GM21381 (cell line): ENCODE results near the gene SP2.
"Not testable (repeated sequence)": the region's sequence is repeated elsewhere in the genome, so short reads cannot be mapped to it uniquely, and the experiment has no call there.

Experiments used
- ATAC-seq: cut with Tn5 transposase; IDR thresholded peaks from one replicate; pipeline ENCODE4 v1.9.1; 2021; ENCODE audit warnings: mild to moderate bottlenecking, moderate library complexity; ENCODE audit not compliant: unreplicated experiment

Gene SP2

DNA sequence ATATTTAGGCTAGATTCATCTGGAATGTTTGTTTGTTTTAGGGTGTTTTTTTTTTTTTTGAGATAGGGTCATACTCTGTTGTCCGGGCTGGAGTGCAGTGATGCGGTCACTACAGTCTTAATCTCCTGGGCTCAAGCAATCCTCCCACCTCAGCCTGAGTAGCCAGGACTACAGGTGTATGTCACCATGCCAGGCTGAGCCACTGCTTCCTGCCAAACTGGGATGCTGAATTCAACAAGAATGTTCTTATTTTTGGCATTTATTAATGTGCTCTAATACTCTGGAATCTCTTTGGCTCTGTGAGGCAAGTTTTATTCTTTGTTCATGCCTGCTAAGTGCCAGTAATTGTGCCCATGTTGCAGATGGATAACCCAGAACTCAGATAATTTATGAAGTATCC is 21.5 kb downstream of the SP2 start:
- ATAC-seq, result no peak

DNA sequence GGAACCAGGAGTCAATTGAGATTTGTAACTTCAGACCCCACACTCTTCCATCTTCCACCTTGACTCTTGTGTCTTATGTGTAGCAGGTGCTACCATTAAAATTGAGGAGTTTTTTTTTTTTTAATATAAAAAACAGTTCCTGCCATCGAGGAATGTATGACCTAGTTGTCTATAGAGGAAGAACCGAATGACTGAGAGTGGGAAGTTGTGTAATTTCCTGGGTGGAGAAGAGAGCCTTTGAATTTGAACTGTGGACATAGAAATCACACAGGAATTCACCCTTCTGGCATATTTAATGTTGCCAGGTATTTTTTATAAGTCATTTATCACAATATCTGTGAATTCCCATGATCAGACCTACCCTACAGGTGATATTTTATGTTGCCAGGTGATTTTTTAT is 22.0 kb downstream of the SP2 start:
- no peak for ATAC-seq

DNA sequence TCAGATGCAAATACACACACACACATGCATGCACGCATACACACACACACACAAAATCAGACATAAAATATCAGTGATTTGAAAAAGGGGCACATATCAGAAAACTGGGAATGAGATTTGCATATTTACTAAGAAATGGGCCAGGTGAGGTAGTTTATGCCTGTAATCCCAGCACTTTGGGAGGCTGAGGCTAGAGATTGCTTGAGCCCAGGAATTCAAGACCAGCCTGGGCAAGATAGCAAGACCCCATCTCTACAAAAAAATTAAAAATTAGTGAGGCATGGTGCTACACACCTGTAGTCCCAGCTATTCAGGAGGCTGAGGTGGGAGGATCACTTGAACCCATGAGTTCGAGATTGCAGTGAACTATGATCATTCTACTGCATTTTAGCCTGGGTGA is 23.0 kb downstream of the SP2 start:
- ATAC-seq, result no peak

DNA sequence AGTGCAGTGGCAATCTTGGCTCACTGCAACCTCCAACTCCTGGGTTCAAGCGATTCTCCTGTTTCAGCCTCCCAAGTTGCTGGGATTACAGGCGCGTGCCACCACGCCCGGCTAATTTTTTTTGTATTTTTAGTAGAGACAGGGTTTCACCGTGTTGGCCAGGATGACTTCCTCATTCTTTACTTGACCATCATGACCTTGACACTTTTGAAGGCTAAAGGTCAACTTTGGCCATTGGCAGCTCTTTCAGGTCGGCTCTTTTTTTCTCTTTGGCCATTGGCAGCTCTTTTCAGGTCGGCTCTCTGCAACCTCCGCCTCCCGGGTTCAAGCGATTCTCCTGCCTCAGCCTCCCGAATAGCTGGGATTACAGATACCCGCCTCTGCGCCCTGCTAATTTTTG is 23.9 kb downstream of the SP2 start:
- not testable (repeated sequence) for ATAC-seq

DNA sequence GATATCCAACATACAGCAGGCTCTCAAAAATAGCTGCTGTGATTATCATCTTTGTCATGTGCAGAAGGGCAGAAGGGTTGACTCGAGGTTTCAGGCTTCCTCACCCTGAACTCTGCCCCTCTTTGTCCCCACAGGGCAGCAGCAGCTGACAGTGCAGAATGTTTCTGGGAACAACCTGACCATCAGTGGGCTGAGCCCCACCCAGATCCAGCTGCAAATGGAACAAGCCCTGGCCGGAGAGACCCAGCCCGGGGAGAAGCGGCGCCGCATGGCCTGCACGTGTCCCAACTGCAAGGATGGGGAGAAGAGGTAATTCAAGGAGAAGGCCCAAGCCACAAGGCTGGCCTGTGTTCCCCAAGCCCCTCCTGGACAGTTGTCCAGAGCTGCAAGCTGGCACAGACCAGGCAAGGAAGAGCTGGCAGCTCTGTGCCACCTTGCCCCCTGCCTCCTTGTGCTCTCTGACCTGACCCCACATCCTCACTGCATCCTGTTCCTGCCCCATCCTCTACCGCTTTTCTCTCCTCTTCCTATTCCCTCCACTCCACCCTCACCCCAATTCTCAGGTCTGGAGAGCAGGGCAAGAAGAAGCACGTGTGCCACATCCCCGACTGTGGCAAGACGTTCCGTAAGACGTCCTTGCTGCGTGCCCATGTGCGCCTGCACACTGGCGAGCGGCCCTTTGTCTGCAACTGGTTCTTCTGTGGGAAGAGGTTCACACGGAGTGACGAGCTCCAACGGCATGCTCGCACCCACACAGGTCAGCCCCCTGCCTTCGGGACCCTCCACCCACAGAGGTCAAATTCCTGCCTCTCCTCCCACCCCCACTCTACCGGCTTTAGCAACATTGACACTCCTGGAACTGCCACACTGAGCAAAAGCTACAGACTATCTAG is 29.0 kb downstream of the SP2 start:
- ATAC-seq, result no peak

DNA sequence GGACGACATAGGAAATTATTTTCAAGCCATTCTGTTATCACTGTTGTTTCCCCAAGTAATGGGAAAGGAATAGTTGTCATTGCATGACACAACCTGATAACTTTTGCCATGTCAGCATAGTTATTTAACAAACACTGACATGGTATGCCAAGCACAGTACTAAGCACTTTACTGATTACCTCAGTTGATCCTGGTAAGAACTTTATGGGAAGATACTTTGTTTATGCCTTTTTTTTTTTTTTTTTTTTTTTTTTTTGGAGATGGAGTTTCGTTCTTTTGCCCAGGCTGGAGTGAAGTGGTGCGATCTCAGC is 29.6 kb downstream of the SP2 start:
- ATAC-seq, result no peak

DNA sequence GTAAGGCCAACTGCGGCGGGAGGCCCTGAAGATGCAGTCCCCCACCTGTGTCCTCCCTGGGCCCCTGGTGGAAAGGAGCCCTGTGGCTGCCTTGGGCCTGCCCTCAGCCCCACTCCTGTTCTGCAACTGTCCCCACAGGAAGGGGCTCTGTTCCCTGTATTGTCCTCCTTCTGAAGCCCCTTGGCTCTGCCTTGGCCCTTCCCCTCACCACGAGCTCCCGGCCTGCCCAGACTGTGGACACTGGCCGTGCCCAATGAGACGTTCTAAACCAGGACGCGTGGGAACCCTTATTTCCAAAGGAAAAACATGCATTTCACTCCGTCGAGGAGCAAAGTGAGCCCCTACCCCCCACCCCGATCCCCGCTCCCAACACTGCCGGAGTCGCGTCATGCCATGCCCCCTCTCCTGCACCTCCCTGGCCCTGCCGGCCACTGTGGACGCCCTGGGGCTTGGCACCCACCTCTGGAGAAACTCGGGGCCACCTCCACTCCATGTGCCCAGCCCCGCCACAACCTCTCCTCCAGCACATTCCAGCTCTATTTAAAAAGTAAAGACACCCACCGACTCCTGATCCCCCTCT is 31.9 kb downstream of the SP2 start:
- ATAC-seq, result no peak

DNA sequence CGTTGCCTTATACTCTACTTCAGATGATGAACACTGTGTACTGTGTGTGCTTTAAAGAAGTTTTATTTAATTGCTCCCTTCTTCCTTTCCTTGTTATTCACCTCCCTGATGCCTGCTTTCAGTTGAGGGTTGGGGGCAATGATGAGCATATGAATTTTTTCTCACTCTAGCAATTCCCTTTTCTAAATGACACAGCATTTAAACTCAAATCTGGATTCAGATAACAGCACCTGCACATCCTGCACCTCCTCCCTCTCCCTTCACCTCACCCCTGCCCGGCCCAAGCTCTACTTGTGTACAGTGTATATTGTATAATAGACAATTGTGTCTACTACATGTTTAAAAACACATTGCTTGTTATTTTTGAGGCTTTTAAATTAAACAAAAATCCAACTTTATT is 32.4 kb downstream of the SP2 start:
- ATAC-seq, result no peak

DNA sequence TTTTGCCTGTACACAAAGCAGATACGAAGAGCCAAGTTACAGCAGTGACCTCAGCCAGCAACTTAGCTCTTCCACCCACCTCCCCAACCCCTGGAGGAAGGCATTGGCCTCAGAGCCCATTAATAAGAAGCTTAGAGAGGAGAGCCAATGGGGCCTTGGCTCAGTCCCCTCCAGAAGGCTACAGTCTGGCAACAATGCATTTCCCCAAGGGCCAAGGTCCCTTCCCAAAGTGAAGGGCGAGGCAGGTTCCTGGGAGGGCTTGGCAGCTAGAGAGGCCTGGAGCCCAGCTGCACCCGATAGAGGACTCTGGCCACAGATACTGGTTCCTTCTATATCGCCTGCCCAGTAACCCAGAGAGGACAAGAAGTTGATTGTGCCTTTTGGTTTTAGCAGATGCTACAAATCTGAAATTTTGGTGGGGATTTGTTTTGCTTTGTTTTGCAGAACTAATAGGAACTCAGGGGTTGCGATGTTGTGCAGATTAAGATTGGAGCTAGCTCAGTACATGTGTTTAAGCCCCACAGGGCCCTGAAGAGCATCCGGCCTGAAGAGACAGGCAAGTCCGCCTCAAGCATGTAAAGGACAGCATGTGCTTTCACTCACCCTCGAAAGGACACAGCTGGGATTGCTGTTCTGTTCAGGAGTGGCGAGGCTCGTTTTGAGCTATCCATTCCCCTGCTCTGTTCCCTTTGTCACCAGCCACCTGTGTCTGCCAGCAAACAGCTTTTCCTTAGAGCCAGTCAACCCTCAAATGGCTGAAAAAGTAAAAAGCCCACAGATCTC is 33.4 kb downstream of the SP2 start:
- no peak for ATAC-seq

DNA sequence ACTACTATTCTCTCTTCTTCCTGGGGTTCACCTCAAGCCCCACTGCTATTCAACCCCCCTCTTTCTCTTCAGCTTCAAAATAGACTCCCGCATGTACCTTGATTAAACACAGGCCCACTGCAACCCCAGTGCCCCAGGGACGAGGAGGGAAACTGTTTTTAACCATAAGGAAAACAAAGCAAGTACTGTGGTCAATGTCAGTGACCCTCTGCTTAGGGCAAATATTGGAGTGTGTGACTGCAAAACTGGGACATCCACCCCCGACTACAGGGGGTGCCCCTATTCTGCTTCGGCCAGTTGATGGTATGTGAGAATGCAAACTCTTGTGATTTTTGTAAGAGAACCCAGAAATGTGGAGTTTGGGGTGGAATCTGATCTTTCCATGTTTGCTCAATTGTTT is 35.8 kb downstream of the SP2 start:
- no peak for ATAC-seq

DNA sequence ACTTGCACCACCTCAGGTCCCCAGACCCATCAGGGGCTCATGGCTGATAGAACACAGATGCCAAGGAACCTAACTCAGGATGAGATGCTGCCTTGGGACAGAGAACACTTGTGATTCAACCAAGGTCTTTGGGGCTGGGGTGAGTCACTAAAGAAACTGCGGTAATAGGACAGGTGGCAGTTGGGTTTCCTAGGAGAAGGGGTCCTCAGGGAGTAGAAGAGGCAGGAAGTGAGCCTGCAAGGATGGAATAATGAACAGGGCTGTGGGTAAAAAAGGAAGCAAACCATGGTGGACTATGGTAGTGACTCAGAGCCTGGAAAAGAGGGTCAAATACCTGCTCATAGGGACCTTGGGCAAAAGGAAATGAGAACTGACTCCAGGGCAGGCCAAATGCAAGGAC is 38.8 kb downstream of the SP2 start:
- no peak for ATAC-seq

DNA sequence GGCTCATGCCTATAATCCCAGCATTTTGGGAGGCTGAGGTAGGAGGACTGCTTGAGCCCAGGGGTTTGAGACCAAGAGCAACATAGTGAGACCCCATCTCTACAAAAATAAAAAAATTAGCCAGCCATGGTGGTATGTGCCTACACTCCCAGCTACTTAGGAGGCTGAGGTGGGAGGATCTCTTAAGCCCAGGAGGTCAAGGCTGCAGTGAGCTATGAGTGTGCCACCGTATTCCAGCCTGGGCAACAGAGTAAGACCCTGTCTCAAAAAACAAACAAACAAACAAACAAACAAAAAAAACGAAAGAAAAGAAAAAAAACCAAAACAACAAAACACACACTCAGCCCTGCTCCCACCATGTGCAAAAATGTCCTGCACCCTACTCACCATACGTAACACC is 39.4 kb downstream of the SP2 start:
- not testable (repeated sequence) for ATAC-seq

DNA sequence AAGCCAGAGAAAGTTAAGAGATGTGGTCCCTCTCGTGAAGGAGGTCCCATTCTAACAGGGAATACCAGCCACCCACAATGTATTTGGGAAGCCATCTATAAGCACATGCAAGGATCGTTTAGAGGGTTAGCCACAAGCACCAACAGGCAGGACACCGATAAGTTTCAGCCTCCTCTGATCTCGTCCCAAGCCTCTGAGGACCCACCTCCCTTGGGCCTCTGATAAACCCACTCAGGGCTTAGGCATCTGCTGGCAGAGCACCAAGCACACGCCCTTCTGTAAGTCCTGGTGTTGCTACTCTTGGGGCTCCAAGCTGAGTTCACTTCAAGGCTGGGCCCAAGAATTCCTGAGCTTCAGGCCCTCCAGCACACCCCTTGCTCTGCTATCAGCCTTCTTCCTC is 39.9 kb downstream of the SP2 start:
- no peak for ATAC-seq

DNA sequence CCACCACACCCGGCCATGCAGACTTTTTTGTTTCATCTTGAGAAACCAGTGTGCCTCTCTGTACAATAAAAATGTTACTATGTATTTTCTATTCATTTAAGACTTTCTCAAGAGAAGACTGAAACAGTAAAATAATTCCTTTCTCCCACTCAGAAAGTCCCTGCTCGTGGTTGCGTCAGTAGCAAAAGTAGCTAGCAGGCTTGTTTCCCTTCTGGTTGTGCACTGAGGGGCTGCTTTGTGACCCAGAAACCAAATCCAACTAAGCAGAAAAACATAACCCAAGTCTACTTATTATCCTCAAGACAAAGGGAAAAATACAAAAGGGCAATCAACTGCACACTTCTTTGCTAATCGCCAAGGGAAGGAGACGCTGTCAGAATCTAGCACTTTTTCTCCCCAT is 41.9 kb downstream of the SP2 start:
- ATAC-seq, result no peak

DNA sequence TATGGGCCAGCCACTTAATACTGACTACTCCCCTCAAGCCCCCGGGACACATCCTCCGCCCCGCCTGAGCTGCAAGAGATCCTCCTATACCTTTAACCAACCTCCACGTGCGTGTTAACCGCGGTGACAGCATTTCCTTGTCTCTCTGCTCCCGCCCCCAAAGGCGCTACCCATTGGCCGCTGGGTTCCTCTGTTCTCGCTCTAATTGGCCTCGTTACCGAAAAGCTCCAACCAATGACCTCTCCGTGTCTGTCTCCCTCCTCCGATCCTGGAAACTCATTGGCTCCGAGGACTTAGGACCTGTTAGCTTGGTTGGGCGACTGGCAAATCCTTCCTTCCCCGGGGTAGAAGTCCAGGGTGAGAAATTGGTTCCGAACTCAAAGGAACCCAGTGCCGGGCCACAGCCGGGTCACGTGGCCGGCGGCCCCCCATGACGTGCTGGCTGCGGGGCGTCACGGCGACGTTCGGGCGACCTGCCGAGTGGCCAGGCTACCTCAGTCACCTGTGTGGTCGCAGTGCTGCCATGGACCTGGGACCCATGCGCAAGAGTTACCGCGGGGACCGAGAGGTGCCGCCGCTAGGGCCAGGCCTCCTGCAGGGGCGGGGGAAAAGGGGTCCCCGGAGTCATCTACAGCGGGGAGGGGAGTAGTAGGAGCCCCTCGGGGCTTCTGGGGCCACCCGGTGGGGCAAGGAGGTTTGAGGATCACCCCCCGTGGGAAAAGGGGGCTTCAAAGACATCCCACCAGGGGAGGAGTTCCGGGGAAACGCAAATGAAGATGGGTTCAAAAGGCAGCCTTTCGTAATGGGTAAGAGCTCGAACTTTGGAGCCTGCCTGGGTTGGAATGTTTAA is 45.4 kb downstream of the SP2 start, which contains the start of gene PNPO:
Gene PNPO, plus strand, starts transcription at position 326 of the 850 bp plus-strand sequence. Its CDS starts 105 bp downstream, at position 431.
- peak; percentile 93 for ATAC-seq

DNA sequence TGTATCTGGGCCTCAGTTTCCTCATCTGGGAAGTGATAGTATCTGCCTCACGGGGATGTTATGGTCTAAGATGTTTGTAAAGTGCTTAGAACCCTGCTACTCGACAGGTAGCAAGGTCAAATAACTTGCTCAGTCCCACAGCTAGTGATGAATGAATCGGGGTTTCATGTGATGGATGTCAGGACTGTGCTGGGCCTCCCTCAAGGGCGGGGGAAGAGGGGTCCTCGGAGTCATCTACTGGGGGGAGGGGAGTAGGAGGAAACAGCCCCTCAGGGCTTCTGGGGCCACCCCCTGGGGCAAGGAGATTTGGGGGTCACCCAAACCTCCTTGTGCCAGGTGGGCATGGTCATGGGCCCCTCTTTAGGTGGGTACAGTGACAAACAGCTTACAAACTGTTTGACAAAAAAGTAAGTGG is 46.1 kb downstream of the SP2 start:
- no peak for ATAC-seq

DNA sequence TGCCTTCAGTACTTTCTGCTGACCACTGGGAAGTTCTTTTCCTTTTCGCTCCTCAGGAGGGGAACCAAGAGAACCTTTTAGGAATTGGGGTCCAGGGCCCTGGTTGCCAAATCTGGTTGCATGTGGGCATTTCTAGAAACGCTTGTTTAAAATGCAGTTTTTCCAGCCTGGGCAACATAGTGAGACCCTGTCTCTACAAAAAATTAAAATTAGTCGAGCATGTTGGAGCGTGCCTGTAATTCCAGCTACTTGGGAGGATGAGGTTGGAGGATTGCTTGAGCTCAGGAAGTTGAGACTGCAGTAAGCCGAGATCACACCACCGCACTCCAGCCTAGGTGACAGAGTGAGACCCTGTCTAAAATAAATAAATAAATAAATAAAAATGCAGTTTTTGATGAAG is 46.5 kb downstream of the SP2 start:
- no peak for ATAC-seq

DNA sequence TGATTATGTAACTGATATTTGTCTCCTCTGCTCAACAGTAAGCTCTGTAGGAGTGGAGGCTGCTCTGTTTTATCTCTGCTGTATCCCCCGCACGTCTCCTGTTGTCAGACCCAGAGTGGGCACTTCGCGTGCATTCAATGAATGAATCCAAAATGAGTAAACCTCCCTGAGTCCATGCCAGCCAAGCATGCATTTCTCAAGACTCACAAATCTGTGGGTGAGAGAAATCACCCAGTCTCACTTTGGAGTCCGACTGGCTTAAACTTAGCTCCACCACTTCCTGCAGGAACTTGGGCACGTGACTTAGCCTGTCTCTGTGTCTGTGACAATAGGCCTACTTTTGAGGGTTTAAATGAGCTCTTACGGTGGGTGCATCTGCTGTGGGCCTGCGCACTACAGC is 49.0 kb downstream of the SP2 start:
- no peak for ATAC-seq

DNA sequence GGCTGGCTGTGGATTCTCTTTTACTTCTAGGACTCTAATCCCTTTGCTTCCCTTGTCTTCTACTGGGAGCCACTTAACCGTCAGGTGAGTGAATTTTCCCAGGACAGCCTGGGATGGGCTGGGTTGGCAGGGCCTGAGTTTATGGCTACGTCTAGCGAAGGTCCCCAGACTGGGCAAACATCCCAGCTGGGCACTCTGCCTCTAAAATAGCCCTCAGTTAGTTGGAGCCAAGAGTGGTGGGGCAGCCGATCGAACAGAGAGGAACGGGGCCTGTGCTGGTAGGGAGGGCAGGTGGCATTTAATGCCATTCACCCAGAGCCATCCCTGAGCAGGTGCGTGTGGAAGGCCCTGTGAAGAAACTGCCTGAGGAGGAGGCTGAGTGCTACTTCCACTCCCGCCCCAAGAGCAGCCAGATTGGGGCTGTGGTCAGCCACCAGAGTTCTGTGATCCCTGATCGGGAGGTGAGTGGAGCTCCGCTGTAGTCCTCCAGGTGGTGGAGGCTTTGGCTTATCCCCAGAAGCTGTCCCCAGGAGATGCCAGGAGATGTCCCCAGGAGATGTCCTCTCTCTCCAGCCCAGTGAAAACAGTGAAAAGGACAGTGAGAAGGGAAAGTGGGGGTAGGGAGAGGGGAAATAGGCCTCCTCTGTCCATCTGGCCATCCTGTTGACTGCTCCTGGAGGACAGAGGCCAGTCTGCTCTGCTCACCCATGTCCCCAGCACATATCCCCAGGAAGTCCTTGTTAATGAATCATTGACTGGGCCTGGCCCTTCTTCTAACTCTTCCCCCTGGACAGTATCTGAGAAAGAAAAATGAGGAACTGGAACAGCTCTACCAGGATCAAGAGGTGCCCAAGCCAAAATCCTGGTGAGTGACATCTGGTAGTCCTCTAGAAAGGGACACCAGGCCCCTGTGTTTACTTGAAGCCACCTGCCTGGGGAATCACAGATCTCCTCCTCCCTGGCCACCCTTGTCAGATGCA is 49.8 kb downstream of the SP2 start:
- ATAC-seq, result no peak

DNA sequence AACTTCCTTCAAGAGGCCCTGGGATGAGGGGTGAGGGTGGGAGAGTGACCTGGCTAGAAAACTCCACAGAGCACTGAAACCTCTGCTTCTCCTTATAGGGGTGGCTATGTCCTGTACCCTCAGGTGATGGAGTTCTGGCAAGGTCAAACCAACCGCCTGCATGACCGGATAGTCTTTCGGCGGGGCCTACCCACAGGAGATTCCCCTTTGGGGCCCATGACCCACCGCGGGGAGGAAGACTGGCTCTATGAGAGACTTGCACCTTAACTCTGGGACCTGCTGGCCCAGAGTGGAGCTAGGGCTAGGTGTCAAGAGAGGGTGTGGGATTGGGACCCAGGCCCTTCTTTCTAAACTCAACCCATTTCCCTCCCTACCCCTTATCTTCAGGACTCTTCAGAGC is 50.5 kb downstream of the SP2 start:
- ATAC-seq, result no peak
